CD4-positive, alpha-beta T cell treated with Interleukin-4 for 4 hours (primary cell): Measurements from ENCODE around the gene CUL5.
"Not testable (repeated sequence)": the region's sequence is repeated elsewhere in the genome, so short reads cannot be mapped to it uniquely, and the experiment has no call there.

Source experiments
- DNase-seq: peaks from one replicate; pipeline ENCODE4 v3.0.0-alpha.2; 2020

CUL5 gene

GRCh38 chr11:108117746-108118371, 109.2 kb downstream of the CUL5 start:
- peak; percentile 47 for DNase-seq

GRCh38 chr11:108120936-108121273, 112.2 kb downstream of the CUL5 start:
- not testable (repeated sequence) for DNase-seq

- DNase-seq: peak; percentile 91
Observed at GRCh38 chr11:108121274-108122155, 112.8 kb downstream of the CUL5 start, which contains the start of gene ACAT1. Gene ACAT1 (plus strand): TSS chr11:108121567. CDS start chr11:108121607, 40 bp downstream.

GRCh38 chr11:108122166-108122628, 113.5 kb downstream of the CUL5 start:
- no peak for DNase-seq

GRCh38 chr11:108125096-108125495, 116.4 kb downstream of the CUL5 start:
- DNase-seq: no peak

- DNase-seq: no peak
Observed at GRCh38 chr11:108128772-108129171, 120.1 kb downstream of the CUL5 start.

GRCh38 chr11:108131993-108132392, 123.3 kb downstream of the CUL5 start:
- DNase-seq: no peak

- not testable (repeated sequence) for DNase-seq
Observed at GRCh38 chr11:108132993-108133538, 124.4 kb downstream of the CUL5 start.

- DNase-seq: peak; percentile 34
Observed at GRCh38 chr11:108135845-108136544, 127.3 kb downstream of the CUL5 start.

GRCh38 chr11:108137212-108137611, 128.5 kb downstream of the CUL5 start:
- no peak for DNase-seq

GRCh38 chr11:108142304-108142703, 133.6 kb downstream of the CUL5 start:
- DNase-seq: no peak

- DNase-seq: no peak
Observed at GRCh38 chr11:108144615-108145014, 135.9 kb downstream of the CUL5 start.

- DNase-seq: no peak
Observed at GRCh38 chr11:108147150-108147549, 138.5 kb downstream of the CUL5 start.

GRCh38 chr11:108148556-108148955, 139.9 kb downstream of the CUL5 start:
- DNase-seq: no peak

GRCh38 chr11:108154591-108154990, 145.9 kb downstream of the CUL5 start:
- DNase-seq: no peak
